ENCODE data around the gene VAV1.
A peak's percentile ranks its signal among the peaks of the same experiment; 100 is the strongest.
"Not testable (repeated sequence)": the region's sequence is repeated elsewhere in the genome, so short reads cannot be mapped to it uniquely, and the experiment has no call there.

Gene VAV1

DNA sequence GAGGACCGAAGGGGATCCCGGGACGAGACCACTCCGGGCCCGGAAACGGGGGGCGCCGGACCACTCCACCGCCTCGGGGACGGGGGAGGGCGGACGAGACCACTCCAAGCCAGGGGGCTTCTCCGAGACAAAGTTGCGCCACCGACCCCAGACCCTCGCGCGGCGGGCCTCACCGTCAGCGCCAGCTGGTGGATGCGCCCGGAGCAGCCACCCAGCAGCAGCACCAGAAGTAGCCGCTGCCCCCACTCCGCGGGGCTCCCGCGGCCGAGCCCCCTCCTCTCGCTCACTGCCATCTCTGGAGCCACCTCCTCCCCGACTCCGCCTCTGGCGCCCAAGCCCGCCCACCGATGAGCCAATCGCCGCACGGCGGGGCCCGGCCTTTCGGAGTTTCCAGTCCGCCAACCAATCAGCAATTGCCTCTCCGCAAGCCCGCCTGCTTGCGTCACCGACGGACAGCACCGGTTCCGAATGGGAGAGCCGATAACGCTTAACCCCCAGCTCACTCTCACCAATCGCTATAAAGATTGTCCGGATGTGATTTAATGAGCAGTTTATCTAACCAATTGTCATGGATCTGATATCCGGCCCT lies 35.1 kb upstream of the VAV1 start, which contains the start of gene GPR108:
Gene GPR108 (minus strand): TSS at position 297 of the 589 bp plus-strand sequence. CDS start 4 bp downstream, at position 293.
- DNase-seq: peak; percentile 100

DNA sequence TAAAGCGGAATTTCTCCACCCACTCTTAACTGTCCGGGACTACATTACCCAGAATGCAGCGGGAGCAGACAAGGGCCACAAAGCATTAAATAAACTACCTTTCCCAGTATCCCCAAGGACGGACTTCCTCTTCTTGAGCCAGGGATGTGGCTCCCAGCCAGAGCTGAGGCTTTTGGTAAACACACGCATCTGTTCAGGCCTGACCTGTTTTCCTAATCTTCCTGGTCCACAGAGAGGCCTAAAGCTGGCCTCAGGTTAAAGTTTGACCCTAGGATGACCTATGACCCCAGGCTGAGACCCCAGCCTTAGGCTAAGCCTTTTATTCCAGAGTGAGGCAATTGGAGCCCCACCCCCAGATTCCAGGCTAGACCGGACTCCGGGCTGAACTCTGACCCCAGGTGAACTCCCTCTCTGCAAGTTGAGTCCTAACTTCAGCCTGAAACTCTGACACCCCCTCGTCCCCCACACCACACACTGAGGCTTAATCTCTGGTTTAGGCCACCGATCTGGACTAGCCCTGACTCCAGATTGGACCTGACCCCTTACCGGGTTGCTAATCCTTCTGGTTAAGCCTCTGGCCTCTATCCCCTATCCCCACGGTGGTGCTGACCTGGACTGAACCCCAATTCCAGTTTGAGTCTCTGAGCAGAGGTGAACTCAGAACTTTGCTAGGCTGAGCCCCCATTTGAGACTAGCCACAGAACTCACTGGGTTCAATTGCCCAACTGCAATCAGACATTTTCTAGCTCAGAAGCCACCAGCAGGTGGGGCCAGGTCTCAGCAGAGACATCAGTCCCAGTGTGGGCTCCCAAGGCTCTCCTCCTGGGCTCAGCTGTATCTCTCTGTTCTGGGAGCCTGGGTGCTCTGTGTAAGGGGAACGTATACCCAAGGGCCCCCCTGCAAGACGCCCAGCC lies 34.4 kb upstream of the VAV1 start:
- peak; percentile 34 for DNase-seq

DNA sequence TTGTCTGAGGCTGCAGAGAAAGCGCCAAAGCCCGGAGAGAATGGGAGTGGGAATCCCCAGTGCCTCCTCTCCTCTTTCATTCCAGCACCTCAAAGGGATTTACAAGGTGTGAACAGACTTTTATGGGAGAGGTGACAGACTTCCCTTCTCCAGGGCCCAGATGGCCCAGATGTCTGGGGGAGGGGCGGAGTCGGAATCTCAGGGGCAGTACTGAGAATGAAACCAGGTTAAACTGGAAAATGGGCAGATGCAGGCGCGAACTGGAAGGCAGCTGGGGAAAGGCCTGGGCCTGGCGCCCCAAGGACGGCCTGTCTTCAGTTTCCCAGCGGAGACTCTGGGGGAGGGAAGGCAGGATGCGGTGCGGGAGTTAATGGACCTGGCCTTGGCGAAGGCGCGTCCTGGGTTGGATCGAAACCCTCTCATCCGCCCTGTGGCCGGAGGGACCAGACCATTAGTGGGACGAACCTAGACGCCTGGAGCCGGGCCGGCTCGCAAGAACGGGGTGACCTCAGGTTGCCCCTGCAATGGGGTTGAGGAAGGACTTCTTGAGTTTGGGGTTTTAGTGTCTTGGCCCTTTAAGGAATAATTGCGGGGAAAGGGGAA lies 33.6 kb upstream of the VAV1 start:
- no peak for DNase-seq

- DNase-seq: peak; percentile 6
Observed at GRCh38 chr19:6739390-6739882, 33.1 kb upstream of the VAV1 start, which contains the start of gene TRIP10. Gene TRIP10, plus strand, starts transcription at chr19:6739680. Its CDS starts 82 bp downstream, at chr19:6739762.

DNA sequence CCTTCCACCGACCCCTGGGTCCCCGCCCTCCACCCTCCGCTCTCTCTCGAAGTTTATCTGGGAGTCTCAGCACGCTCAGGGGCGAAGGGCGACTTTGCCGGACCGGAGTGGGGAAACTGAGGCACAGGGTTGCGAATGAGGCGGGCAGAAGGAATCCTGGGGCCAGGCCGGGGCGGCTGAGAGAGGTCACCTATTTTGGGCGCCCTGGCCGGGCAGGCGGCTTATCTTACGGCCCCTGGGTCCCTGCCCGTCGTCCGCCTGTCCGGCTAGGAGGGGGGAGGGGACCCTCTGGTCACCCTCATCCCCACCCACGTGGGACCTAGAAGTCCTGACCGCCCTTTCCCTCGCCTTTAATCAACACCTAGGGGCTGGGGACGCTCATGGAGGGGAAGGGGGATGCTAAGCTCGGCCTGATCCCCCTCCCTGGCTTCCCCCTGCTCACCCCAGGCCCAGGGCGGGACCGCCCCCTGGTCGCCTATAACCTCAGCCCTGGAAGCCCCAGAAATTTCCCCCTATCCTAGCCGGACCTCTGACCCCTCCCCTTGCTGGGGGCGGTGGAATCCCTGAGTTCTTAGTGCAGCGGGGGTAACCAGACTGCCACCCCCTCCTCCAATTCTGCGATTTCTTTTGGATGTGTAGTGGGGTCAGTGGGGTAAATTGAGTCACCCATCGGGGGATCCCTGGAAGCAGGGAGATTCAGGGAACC lies 32.5 kb upstream of the VAV1 start:
- no peak for DNase-seq

GRCh38 chr19:6740589-6741343 lies 31.7 kb upstream of the VAV1 start:
- DNase-seq: no peak

- no peak for DNase-seq
Observed at GRCh38 chr19:6743066-6743465, 29.4 kb upstream of the VAV1 start.

DNA sequence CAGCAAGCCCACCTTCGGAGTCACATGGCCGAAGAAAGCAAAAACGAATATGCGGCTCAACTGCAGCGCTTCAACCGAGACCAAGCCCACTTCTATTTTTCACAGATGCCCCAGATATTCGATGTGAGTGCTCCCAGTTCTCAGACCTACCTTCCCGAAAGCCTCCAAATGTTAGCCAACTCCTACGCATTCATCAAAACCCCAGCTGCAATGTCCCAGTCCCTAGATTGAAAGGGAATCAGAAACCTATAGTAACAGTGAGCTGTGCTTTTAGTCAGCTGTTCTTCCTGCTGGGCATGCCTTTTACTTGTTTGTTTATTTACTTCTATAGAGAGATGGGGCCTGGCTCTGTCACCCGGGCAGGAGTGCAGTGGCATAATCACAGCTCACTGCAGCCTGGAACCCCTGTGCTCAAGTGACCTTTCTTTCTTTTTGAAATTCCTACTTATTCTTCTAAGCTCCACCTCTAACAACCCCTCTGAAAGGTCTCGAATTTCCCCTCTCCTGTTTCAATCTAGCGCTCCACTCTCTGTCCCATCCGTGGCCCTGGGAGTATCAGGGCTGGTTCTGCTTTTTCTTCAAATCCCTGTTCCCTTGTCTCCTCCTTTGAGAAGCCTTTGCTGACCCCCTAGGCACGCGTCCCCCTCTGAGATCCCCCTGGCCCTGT lies 28.7 kb upstream of the VAV1 start:
- no peak for DNase-seq

DNA sequence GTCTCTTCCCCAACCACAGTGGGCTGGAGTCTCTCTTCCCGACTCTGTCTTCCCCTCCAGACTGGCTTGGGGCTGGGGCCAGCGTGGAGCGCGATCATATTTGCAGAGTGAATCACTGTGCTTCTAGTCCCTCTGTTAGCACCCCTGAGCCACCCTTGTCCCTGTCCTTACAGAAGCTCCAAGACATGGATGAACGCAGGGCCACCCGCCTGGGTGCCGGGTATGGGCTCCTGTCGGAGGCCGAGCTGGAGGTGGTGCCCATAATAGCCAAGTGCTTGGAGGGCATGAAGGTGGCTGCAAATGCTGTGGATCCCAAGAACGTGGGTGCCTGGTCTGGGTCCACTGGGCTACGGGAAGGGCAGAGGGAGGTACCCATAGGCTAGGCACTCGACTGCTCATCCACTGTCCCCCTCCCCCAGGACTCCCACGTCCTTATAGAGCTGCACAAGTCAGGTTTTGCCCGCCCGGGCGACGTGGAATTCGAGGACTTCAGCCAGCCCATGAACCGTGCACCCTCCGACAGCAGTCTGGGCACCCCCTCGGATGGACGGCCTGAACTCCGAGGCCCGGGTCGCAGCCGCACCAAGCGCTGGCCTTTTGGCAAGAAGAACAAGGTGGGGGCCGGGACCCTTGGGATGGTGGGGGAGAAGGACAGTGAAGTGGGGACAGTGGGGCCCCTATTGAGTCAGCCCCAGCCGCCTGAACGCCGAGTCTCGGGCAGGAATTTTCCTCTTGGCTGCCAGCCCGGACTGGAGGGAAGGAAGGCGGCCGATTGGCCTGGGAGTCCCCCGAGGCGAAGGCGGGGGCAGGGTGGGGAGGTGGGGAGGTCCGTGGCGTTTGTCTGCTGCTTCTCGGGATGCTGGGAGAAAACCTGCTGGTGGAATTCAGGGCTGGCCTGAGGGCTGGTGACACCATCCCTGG lies 27.9 kb upstream of the VAV1 start:
- DNase-seq: no peak

GRCh38 chr19:6745965-6746364 lies 26.5 kb upstream of the VAV1 start:
- DNase-seq: no peak

DNA sequence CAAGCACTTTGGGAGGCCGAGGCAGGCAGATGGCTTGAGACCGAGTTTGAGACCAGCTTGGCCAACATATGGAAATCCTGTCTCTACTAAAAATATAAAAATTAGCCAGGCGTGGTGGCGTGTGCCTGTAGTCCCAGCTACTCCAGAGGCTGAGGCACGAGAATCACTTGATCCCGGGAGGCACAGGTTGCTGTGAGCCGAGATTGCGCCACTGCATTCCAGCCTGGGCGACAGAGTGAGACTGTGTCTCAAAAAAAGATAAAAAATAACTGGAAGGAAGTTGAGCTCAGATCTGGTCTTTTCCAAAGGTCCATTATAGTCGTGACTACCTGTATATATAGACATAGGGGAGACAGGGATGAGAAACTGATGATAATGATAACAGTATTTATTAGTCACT lies 24.0 kb upstream of the VAV1 start:
- DNase-seq: not testable (repeated sequence)

- DNase-seq: no peak
Observed at GRCh38 chr19:6750062-6750461, 22.4 kb upstream of the VAV1 start.

DNA sequence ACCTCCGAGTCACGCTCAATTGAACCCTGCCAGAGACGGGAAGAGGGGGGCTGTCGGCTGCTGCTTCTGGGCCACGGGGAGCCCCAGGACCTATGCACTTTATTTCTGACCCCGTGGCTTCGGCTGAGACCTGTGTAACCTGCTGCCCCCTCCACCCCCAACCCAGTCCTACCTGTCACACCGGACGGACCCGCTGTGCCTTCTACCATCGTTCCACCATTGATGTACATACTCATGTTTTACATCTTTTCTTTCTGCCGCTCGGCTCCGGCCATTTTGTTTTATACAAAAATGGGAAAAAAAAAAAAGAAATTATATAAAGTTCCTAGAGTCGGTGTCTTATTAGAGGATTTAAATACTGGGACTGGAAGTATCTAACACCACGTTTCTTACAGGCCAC lies 21.3 kb upstream of the VAV1 start:
- no peak for DNase-seq

DNA sequence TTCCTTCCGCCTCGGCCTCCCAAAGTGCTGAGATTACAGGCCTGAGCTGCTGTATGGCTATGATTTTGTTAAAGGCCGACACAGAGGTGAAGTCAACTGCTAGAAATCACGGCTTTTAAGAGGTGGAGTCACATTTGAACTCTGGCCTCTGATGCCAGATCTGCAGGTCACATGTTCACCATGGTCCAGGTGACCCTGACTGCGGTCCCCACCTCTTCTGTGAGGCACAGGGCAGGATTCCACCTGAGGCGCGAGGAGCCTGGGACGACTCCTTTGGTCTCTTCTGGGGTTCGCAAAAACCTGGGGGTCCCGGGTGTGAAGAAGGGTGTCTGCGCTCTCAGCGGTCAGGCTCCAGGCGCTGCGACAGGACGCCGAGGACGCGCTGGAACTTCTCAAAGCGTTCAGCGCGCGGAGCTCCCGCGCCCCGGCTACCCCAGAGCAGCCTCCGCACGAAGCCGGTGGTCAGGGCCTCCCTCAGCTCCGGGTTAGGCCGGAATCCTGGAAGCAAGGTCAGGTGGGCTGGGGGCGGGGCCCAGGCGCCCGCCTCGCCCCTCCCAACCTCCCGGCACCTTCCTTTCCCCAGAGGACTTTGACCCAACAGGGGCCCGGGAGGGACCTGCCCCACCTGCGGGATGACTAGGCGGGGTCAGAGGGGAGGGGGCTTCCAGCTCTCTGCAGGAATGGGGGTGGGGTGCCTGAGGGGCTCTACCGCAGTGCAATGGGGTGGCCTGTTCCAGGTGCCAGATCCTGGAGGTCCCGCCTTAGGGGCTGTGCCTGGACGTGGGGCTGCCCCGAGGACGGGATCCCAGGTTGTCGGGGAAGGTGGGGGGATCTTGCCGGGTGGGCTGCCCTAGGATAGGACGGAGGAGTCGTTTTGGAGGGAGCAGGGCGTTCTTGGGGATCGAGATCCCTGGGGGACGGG lies 20.0 kb upstream of the VAV1 start:
- DNase-seq: no peak

DNA sequence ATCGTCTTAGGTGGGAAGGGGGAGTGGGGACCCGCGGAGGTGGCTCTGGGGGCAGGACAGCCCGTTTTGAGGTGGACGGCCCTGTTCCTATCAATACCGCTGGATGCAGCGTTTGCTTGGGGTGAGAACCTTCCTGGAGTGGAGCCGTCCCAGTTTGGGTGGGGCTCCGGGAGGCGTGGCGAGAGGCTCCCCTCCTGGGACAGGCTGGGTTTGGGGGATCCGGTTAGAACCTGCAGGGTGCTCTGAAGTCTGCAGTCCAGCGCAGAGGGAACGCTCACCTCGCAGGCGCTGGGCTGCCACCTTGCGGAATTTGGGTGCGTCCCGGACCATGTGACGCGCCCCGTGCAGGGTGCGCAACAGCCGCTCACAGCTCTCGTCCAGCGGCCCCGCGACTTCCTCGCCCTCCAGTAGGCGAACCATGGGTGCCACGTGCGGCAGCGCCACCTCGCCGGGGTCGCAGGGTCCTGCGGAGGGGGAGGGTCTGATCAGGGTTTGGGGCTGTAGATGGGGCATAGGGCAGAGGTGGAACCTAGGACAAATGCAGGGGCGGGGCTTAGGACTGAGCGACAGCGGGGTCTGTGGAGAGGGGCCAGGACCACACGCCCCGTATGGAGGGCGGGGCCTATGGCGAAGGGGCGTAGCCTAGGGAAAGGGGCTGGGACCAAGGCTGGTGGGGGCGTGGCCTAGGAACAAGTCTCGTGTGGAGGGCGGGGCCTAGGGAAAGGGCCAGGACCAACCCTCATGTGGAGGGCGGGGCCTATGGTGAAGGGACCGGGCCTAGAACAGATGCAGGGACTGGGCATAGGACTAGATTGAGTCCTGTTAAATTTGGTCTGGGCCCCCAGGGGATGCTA lies 19.1 kb upstream of the VAV1 start:
- no peak for DNase-seq

DNA sequence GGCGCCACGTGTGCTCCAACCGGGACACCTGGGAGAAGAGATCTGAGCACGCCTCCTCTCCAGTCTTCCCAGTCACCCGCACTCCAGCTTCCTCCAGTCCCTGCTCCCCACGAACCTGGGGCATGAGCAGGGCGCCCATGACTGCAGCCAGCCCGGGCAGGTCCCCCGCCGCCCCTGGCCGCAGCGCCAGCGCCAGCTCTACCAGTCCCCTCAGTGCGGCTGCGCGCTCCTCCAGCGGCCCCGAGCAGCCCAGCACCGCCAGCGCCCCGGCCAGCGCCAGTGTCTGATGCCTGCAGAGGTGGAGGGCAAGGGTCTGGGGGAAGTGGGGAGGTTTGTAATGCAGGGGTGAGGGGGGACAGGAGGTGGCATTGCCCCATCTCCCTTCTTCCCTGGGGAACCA lies 18.4 kb upstream of the VAV1 start:
- no peak for DNase-seq

- DNase-seq: no peak
Observed at GRCh38 chr19:6754653-6755463, 17.6 kb upstream of the VAV1 start.
